Thymus (tissue), 11 donors: Measurements from ENCODE around the gene PSMD8. TPM values are rescaled to one million over a fixed set of nuclear protein-coding genes. Genes with fewer than 3 reads are reported as not detected.
"Not testable (repeated sequence)": the region's sequence is repeated elsewhere in the genome, so short reads cannot be mapped to it uniquely, and the experiment has no call there.

Experiments
- DNase-seq, 9 donors: peaks; one replicate each; pipeline ENCODE4 v3.0.0-alpha.2; 2013; ENCODE audit warnings: low spot score in 9 of 9, low read depth in 6 of 9, missing footprints in 1 of 9
- H3K27ac ChIP-seq, 2 donors: one replicate each; pipeline ENCODE4 v1.5.1; 2013; ENCODE audit warnings: control low read depth in 1 of 2, low read depth in 1 of 2, low read length in 1 of 2, mild to moderate bottlenecking in 1 of 2, moderate library complexity in 1 of 2
- H3K27me3 ChIP-seq, 2 donors: one replicate each; pipeline ENCODE4 v1.5.1; 2013; ENCODE audit warnings: low read length in 1 of 2; ENCODE audit not compliant: control insufficient read depth in 2 of 2, insufficient read depth in 1 of 2
- H3K36me3 ChIP-seq, 2 donors: one replicate each; pipeline ENCODE4 v1.5.1; 2013; ENCODE audit warnings: low read length in 1 of 2, mild to moderate bottlenecking in 1 of 2, moderate library complexity in 1 of 2; ENCODE audit not compliant: control insufficient read depth in 2 of 2, insufficient read depth in 2 of 2
- H3K4me1 ChIP-seq, 2 donors: one replicate each; pipeline ENCODE4 v1.5.1; 2013; ENCODE audit warnings: low read length in 2 of 2; ENCODE audit not compliant: control insufficient read depth in 2 of 2, insufficient read depth in 2 of 2
- H3K4me3 ChIP-seq, 2 donors: one replicate each; pipeline ENCODE4 v1.5.1; 2013; ENCODE audit warnings: low read length in 2 of 2, control low read depth in 1 of 2, mild to moderate bottlenecking in 1 of 2
- H3K9me3 ChIP-seq, 2 donors: one replicate each; pipeline ENCODE4 v1.5.1; 2013; ENCODE audit warnings: low read length in 1 of 2, mild to moderate bottlenecking in 1 of 2; ENCODE audit not compliant: control insufficient read depth in 2 of 2, insufficient read depth in 1 of 2
- WGBS: extraction: QIAGEN DNeasy Blood & Tissue Kit; methylation state at CpG from one replicate; pipeline ENCODE4 v1.1.7; 2013; 5-methylcytosine and 5-hydroxymethylcytosine counted together
- polyA plus RNA-seq: library from polyadenylated mRNA; stranded (reverse); fragments of 200-250 nt; gene quantifications from one replicate; pipeline ENCODE4 v1.2.3, GENCODE V29; 2013
- total RNA-seq: library from RNA; stranded (reverse); fragments of 120-200 nt; gene quantifications from one replicate; pipeline ENCODE4 v1.2.4, GENCODE V29; 2013
- donor health status: healthy.

Gene PSMD8
- total and polyA plus RNA-seq, 2 donors: 64.5 to 169 TPM

GRCh38 chr19:38421856-38422255, 47.5 kb downstream of the PSMD8 start:
- no peak for DNase-seq
- peaks cover 2 to 23% of the 10 kb centered on the region in 2 donors for H3K27me3 ChIP-seq
- H3K27ac ChIP-seq: no peak overlapping the region
- no peak overlapping the region for H3K4me3 ChIP-seq
- H3K36me3 ChIP-seq: no peaks in the 10 kb centered on the region
- 95% methylated on average over 14 of the region's 14 CpGs for WGBS
- H3K9me3 ChIP-seq: peaks cover 0 to 1% of the 10 kb centered on the region in 2 donors
- peaks cover 0 to 19% of the 10 kb centered on the region in 2 donors for H3K4me1 ChIP-seq

GRCh38 chr19:38422438-38422837, 48.1 kb downstream of the PSMD8 start:
- Histone ChIP-seq H3K4me1 (peaks cover 0 to 17% of the 10 kb centered on the region in 2 donors), H3K4me3 (no peak overlapping the region), H3K27ac (no peak overlapping the region), H3K36me3 (no peaks in the 10 kb centered on the region), H3K9me3 (peaks cover 0 to 1% of the 10 kb centered on the region in 2 donors), H3K27me3 (peaks cover 2 to 23% of the 10 kb centered on the region in 2 donors)
- DNase-seq: no peak
- WGBS: 97% methylated on average over 7 of the region's 7 CpGs

- Histone ChIP-seq H3K9me3 (no peaks in the 10 kb centered on the region), H3K36me3 (no peaks in the 10 kb centered on the region), H3K27me3 (peaks cover 0 to 13% of the 10 kb centered on the region in 2 donors), H3K4me3 (no peak overlapping the region), H3K4me1 (peaks cover 0 to 11% of the 10 kb centered on the region in 2 donors), H3K27ac (no peak overlapping the region)
- 95% methylated on average over 5 of the region's 5 CpGs for WGBS
- DNase-seq: no peak
Measured at GRCh38 chr19:38424272-38424671, 49.9 kb downstream of the PSMD8 start.

- 81% methylated on average over 7 of the region's 7 CpGs for WGBS
- H3K9me3 ChIP-seq: no peaks in the 10 kb centered on the region
- peak overlapping the region in 1 of 2 donors; percentile 16 for H3K4me3 ChIP-seq
- DNase-seq: no peak
- no peak overlapping the region for H3K27ac ChIP-seq
- no peaks in the 10 kb centered on the region for H3K36me3 ChIP-seq
- H3K4me1 ChIP-seq: peaks cover 0 to 11% of the 10 kb centered on the region in 2 donors
- H3K27me3 ChIP-seq: peaks cover 0 to 8% of the 10 kb centered on the region in 2 donors
Measured at GRCh38 chr19:38425222-38425809, 50.9 kb downstream of the PSMD8 start.

- Histone ChIP-seq H3K27ac (no peak within 1 kb of the TSS), H3K4me3 (peak within 1 kb of the TSS in 1 of 2 donors; percentile 16), H3K27me3 (peaks cover 0 to 8% of the 10 kb centered on the region in 2 donors), H3K4me1 (peaks cover 0 to 11% of the 10 kb centered on the region in 2 donors), H3K9me3 (no peaks in the 10 kb centered on the region), H3K36me3 (no peaks in the 10 kb centered on the region)
- WGBS: 11% methylated on average over 20 of the region's 20 CpGs
- DNase-seq: peak in 5 of 9 donors; percentile 27 to 70 (median 42)
Measured at GRCh38 chr19:38425810-38426466, 51.6 kb downstream of the PSMD8 start, which contains the start of gene RASGRP4. TSS of gene RASGRP4 (minus strand) at chr19:38426219. CDS start at chr19:38426091, 128 bp downstream.

- not testable (repeated sequence) for H3K9me3 ChIP-seq, H3K27me3 ChIP-seq, H3K4me3 ChIP-seq, H3K27ac ChIP-seq, H3K36me3 ChIP-seq
- peaks cover 0 to 11% of the 10 kb centered on the region in 2 donors for H3K4me1 ChIP-seq
- peak in 1 of 9 donors; percentile 33 for DNase-seq
- 89% methylated on average over 12 of the region's 17 CpGs for WGBS
Measured at GRCh38 chr19:38427035-38427677, 52.8 kb downstream of the PSMD8 start.

GRCh38 chr19:38429055-38429810, 54.9 kb downstream of the PSMD8 start:
- peak in 1 of 9 donors; percentile 40 for DNase-seq
- H3K36me3 ChIP-seq: no peaks in the 10 kb centered on the region
- no peak overlapping the region for H3K27ac ChIP-seq
- no peaks in the 10 kb centered on the region for H3K9me3 ChIP-seq
- H3K4me1 ChIP-seq: peaks cover 0 to 11% of the 10 kb centered on the region in 2 donors
- 76% methylated on average over 14 of the region's 14 CpGs for WGBS
- no peak overlapping the region for H3K4me3 ChIP-seq
- H3K27me3 ChIP-seq: peaks cover 4 to 23% of the 10 kb centered on the region in 2 donors

- Histone ChIP-seq H3K4me3 (no peak overlapping the region), H3K27me3 (peaks cover 4 to 28% of the 10 kb centered on the region in 2 donors), H3K36me3 (no peaks in the 10 kb centered on the region), H3K9me3 (no peaks in the 10 kb centered on the region), H3K27ac (no peak overlapping the region), H3K4me1 (peaks cover 0 to 11% of the 10 kb centered on the region in 2 donors)
- DNase-seq: no peak
- WGBS: 98% methylated on average over 2 of the region's 2 CpGs
Measured at GRCh38 chr19:38429811-38430156, 55.4 kb downstream of the PSMD8 start.
